Breast epithelium (tissue), 4 donors: ENCODE results near the gene CYTH4. TPM values are rescaled to one million over a fixed set of nuclear protein-coding genes. Genes with fewer than 3 reads are reported as not detected.

Experiments
- DNase-seq, 2 donors: peaks; one replicate each; pipeline ENCODE4 v3.0.0-alpha.2; 2019; ENCODE audit warnings: low spot score in 2 of 2
- H3K27ac ChIP-seq, 2 donors: fragments of 200-600 bp; sonication (generic) in 1 of 2; one replicate each; pipeline ENCODE4 v1.5.1; 2016 to 2019; ENCODE audit warnings: mild to moderate bottlenecking in 1 of 2
- H3K27me3 ChIP-seq, 2 donors: fragments of 200-600 bp; sonication (generic) in 1 of 2; one replicate each; pipeline versions ENCODE4 v1.5.1 to v1.6.0; 2017 to 2019; ENCODE audit warnings: control low read depth in 1 of 2, mild to moderate bottlenecking in 1 of 2
- H3K36me3 ChIP-seq: fragments of 200-600 bp; one replicate; pipeline ENCODE4 v1.5.1; 2019
- H3K4me1 ChIP-seq, 2 donors: fragments of 200-600 bp; sonication (generic); one replicate each; pipeline ENCODE4 v1.5.1; 2016 to 2019; ENCODE audit warnings: control low read depth in 1 of 2
- H3K4me3 ChIP-seq, 3 donors: fragments of 200-600 bp; sonication (generic); 1 replicate in 2 of 3; 2 replicates in 1 of 3; pipeline ENCODE4 v1.5.1; 2016 to 2019; ENCODE audit warnings: mild to moderate bottlenecking in 3 of 3, moderate library complexity in 2 of 3
- H3K9me3 ChIP-seq, 2 donors: fragments of 200-600 bp; sonication (generic) in 1 of 2; one replicate each; pipeline ENCODE4 v1.5.1; 2016 to 2019; ENCODE audit warnings: control low read depth in 1 of 2
- CTCF ChIP-seq, 3 donors: fragments of 450-650 bp; IDR thresholded peaks; one replicate each; pipeline ENCODE4 v1.5.1; 2016 to 2017; ENCODE audit warnings: antibody characterized with exemption in 3 of 3, mild to moderate bottlenecking in 3 of 3, moderate library complexity in 3 of 3
- POLR2A ChIP-seq: fragments of 450-650 bp; IDR thresholded peaks from one replicate; pipeline ENCODE4 v1.6.1; 2016; ENCODE audit warnings: antibody characterized with exemption, mild to moderate bottlenecking, moderate library complexity
- POLR2AphosphoS5 ChIP-seq, 3 donors: sonication (generic); formaldehyde crosslinking; IDR thresholded peaks; one replicate each; pipeline ENCODE4 v1.6.1; 2017; ENCODE audit warnings: antibody characterized with exemption in 3 of 3
- intact Hi-C: fragments of 100-400 bp; cut with DNase I; formaldehyde crosslinking; loops from one replicate; pipeline ENCODE4 v1.15.1; 2023; ENCODE audit warnings: low total_unique reads
- total RNA-seq, 3 donors: library from RNA; depleted of rRNA; stranded (reverse); fragments of >200 nt; gene quantifications; one replicate each; pipeline ENCODE4 v1.1.0, GENCODE V29; 2016

Gene CYTH4
- total RNA-seq, 3 donors from 2014 or later: 6.9 to 25.1 (median 10.5) TPM

- H3K4me3 ChIP-seq: no peak overlapping the region
- H3K27me3 ChIP-seq: peaks cover 0 to 5% of the 10 kb centered on the region in 2 donors
- H3K4me1 ChIP-seq: no peaks in the 10 kb centered on the region
- no peak overlapping the region for H3K27ac ChIP-seq
- no peaks in the 10 kb centered on the region for H3K9me3 ChIP-seq
- TF ChIP-seq POLR2A (no peak), CTCF (IDR thresholded peaks at IDR 0.05) (no peak), POLR2AphosphoS5 (IDR thresholded peaks at IDR 0.05) (no peak)
- no peak for DNase-seq
- H3K36me3 ChIP-seq: no peaks in the 10 kb centered on the region
- intact Hi-C loops: no loop called here
These were observed 74.6 kb downstream of the CYTH4 start for GRCh38 chr22:37356922-37357321.

GRCh38 chr22:37357446-37358075 is 75.3 kb downstream of the CYTH4 start:
- peaks cover 0 to 5% of the 10 kb centered on the region in 2 donors for H3K27me3 ChIP-seq
- H3K9me3 ChIP-seq: no peaks in the 10 kb centered on the region
- intact Hi-C loops: no loop called here
- H3K4me1 ChIP-seq: no peaks in the 10 kb centered on the region
- no peaks in the 10 kb centered on the region for H3K36me3 ChIP-seq
- no peak for DNase-seq
- H3K4me3 ChIP-seq: no peak overlapping the region
- no peak overlapping the region for H3K27ac ChIP-seq
- no peak for TF ChIP-seq CTCF (IDR thresholded peaks at IDR 0.05)
- TF ChIP-seq POLR2A: no peak
- no peak for TF ChIP-seq POLR2AphosphoS5 (IDR thresholded peaks at IDR 0.05)

GRCh38 chr22:37358386-37358785 is 76.1 kb downstream of the CYTH4 start:
- H3K4me3 ChIP-seq: no peak overlapping the region
- H3K27me3 ChIP-seq: peaks cover 0 to 5% of the 10 kb centered on the region in 2 donors
- no peaks in the 10 kb centered on the region for H3K36me3 ChIP-seq
- H3K9me3 ChIP-seq: no peaks in the 10 kb centered on the region
- DNase-seq: no peak
- TF ChIP-seq CTCF (IDR thresholded peaks at IDR 0.05) (no peak), POLR2A (no peak), POLR2AphosphoS5 (IDR thresholded peaks at IDR 0.05) (no peak)
- H3K4me1 ChIP-seq: no peaks in the 10 kb centered on the region
- no peak overlapping the region for H3K27ac ChIP-seq
- intact Hi-C loops: no loop called here

GRCh38 chr22:37358917-37359316 is 76.6 kb downstream of the CYTH4 start:
- Histone ChIP-seq H3K4me3 (no peak overlapping the region), H3K36me3 (no peaks in the 10 kb centered on the region), H3K9me3 (no peaks in the 10 kb centered on the region), H3K4me1 (no peaks in the 10 kb centered on the region), H3K27ac (no peak overlapping the region), H3K27me3 (peaks cover 0 to 5% of the 10 kb centered on the region in 2 donors)
- TF ChIP-seq POLR2AphosphoS5 (IDR thresholded peaks at IDR 0.05): no peak
- no peak for TF ChIP-seq POLR2A
- no peak for TF ChIP-seq CTCF (IDR thresholded peaks at IDR 0.05)
- no peak for DNase-seq
- intact Hi-C loops: no loop called here

- TF ChIP-seq POLR2A (no peak), POLR2AphosphoS5 (IDR thresholded peaks at IDR 0.05) (no peak), CTCF (IDR thresholded peaks at IDR 0.05) (no peak)
- intact Hi-C loops: loop anchor here (1.0 kb wide), 1 partner anchor 9 kb away; no protein-coding TSS in a partner anchor
- Histone ChIP-seq H3K4me3 (no peak overlapping the region), H3K4me1 (no peaks in the 10 kb centered on the region), H3K9me3 (no peaks in the 10 kb centered on the region), H3K27ac (no peak overlapping the region), H3K36me3 (no peaks in the 10 kb centered on the region), H3K27me3 (no peaks in the 10 kb centered on the region)
- DNase-seq: no peak
These were observed 80.3 kb downstream of the CYTH4 start for GRCh38 chr22:37362621-37363020.
